Measurements from ENCODE around the gene SPTLC3.

SPTLC3 gene

GRCh38 chr20:13170771-13171170, 162.0 kb downstream of the SPTLC3 start:
- H3K4me3 ChIP-seq (ENCODE audit: low read length), result no peak overlapping the region
- DNase-seq (ENCODE audit: low read depth), result no peak
- TF ChIP-seq CTCF (conservative IDR thresholded peaks at IDR 0.05; ENCODE audit: low read length), result no peak

- TF ChIP-seq CTCF (conservative IDR thresholded peaks at IDR 0.05; ENCODE audit: low read length), result no peak
- no peak overlapping the region for H3K4me3 ChIP-seq (ENCODE audit: low read length)
- DNase-seq (ENCODE audit: low read depth), result no peak
These were observed 164.4 kb downstream of the SPTLC3 start for GRCh38 chr20:13173201-13173600.

GRCh38 chr20:13174402-13174801, 165.6 kb downstream of the SPTLC3 start:
- no peak overlapping the region for H3K4me3 ChIP-seq (ENCODE audit: low read length)
- TF ChIP-seq CTCF (conservative IDR thresholded peaks at IDR 0.05; ENCODE audit: low read length), result no peak
- DNase-seq (ENCODE audit: low read depth), result no peak

GRCh38 chr20:13180986-13181889, 172.5 kb downstream of the SPTLC3 start:
- no peak for TF ChIP-seq CTCF (conservative IDR thresholded peaks at IDR 0.05; ENCODE audit: low read length)
- H3K4me3 ChIP-seq (ENCODE audit: low read length), result no peak overlapping the region
- no peak for DNase-seq (ENCODE audit: low read depth)

- H3K4me3 ChIP-seq (ENCODE audit: low read length), result no peak overlapping the region
- no peak for DNase-seq (ENCODE audit: low read depth)
- no peak for TF ChIP-seq CTCF (conservative IDR thresholded peaks at IDR 0.05; ENCODE audit: low read length)
These were observed 174.2 kb downstream of the SPTLC3 start for GRCh38 chr20:13183005-13183404.

- DNase-seq (ENCODE audit: low read depth), result no peak
- no peak overlapping the region for H3K4me3 ChIP-seq (ENCODE audit: low read length)
- TF ChIP-seq CTCF (conservative IDR thresholded peaks at IDR 0.05; ENCODE audit: low read length), result no peak
These were observed 177.4 kb downstream of the SPTLC3 start for GRCh38 chr20:13186043-13186774.
